ENCODE data around the gene SCRN3. TPM values are rescaled to one million over a fixed set of nuclear protein-coding genes. Genes with fewer than 3 reads are reported as not detected.
"Not testable (repeated sequence)": the region's sequence is repeated elsewhere in the genome, so short reads cannot be mapped to it uniquely, and the experiment has no call there.

The SCRN3 gene
- total RNA-seq, 2 donors from 2014 or later, result 19.3 to 21.8 TPM

GRCh38 chr2:174397773-174398172 lies 2.2 kb downstream of the SCRN3 start:
- no peak for DNase-seq (ENCODE audit: low spot score)
- intact Hi-C loops (cut with DNase I), result no loop called here

DNA sequence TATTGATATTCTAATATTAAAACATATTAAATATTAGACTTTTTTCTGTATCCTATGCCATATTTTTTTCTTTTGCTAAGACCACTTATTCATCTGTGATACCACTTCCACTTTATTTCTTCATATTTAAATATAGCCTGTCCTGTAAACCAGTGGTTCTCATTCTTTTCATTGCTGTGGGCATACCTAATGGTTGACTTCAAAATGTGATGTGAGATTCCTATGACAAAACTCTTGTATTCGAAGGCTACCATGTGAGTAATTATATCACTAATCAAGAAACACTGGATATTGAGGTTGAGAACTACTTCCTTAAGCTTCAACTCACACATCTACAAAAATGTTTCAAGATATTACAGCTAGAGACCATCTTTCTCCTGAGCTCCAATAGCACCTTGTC lies 3.6 kb downstream of the SCRN3 start:
- DNase-seq (ENCODE audit: low spot score), result no peak
- intact Hi-C loops (cut with DNase I), result no loop called here

- intact Hi-C loops (cut with DNase I), result no loop called here
- no peak for DNase-seq (ENCODE audit: low spot score)
Observed at GRCh38 chr2:174400853-174401252, 5.3 kb downstream of the SCRN3 start.

GRCh38 chr2:174403628-174404027 lies 8.1 kb downstream of the SCRN3 start:
- intact Hi-C loops (cut with DNase I), result no loop called here
- no peak for DNase-seq (ENCODE audit: low spot score)

DNA sequence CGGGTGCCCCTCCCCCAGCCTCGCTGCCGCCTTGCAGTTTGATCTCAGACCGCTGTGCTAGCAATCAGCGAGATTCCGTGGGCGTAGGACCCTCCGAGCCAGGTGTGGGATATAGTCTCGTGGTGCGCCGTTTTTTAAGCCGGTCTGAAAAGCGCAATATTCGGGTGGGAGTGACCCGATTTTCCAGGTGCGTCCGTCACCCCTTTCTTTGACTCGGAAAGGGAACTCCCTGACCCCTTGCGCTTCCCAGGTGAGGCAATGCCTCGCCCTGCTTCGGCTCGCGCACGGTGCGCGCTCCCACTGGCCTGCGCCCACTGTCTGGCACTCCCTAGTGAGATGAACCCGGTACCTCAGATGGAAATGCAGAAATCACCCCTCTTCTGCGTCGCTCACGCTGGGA lies 14.5 kb downstream of the SCRN3 start:
- intact Hi-C loops (cut with DNase I); DNase-seq (ENCODE audit: low spot score): not testable (repeated sequence)

- intact Hi-C loops (cut with DNase I), result no loop called here
- no peak for DNase-seq (ENCODE audit: low spot score)
Observed at GRCh38 chr2:174412256-174412655, 16.7 kb downstream of the SCRN3 start.

DNA sequence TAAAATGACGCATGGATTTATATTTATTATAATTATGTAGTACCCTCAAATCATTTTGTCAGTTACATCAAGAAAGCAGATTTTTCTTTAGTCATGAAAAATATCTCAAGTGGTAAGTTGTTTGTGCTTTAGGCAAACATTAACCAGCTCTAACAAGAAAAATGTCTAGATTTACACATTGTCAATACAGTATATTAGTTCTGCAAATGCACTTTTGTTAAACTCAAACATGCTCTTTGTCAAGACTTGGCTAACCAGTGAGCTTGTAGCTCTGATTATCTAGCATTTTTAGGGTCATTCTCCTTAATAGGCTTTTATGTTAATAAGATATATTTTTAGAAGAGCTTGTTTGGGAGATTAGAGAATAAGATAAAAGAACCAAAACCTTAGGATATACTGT lies 32.7 kb downstream of the SCRN3 start:
- no peak for DNase-seq (ENCODE audit: low spot score)
- intact Hi-C loops (cut with DNase I), result no loop called here

GRCh38 chr2:174430066-174430465 lies 34.5 kb downstream of the SCRN3 start:
- no peak for DNase-seq (ENCODE audit: low spot score)
- intact Hi-C loops (cut with DNase I), result no loop called here

- intact Hi-C loops (cut with DNase I), result no loop called here
Observed at GRCh38 chr2:174431902-174432301, 36.4 kb downstream of the SCRN3 start.

GRCh38 chr2:174436351-174436750 lies 40.8 kb downstream of the SCRN3 start:
- intact Hi-C loops (cut with DNase I), result no loop called here

More at GRCh38 chr2:174431902-174432301, 36.4 kb downstream of the SCRN3 start:
- DNase-seq (ENCODE audit: low spot score), result no peak

GRCh38 chr2:174438146-174438886 lies 42.8 kb downstream of the SCRN3 start:
- no peak for DNase-seq (ENCODE audit: low spot score)
- intact Hi-C loops (cut with DNase I), result no loop called here

More at GRCh38 chr2:174436351-174436750, 40.8 kb downstream of the SCRN3 start:
- no peak for DNase-seq (ENCODE audit: low spot score)

DNA sequence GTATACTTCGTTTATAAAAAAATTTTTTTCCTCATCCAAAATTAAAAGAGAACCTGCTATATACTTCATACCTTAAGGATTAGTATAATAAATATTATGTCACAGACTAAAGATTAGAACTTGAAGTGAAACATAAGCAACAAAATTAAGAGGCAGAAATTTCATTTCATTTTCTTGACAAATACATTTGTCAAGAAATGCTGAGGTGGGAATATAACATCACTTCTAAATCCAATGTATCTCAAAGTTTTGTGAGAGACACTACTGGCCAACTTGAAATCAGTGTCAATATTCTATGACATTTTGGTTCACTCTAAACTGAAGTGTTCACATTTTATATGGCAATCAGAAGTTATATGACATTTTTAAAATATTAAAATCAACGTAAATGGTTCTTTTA lies 43.8 kb downstream of the SCRN3 start:
- intact Hi-C loops (cut with DNase I), result no loop called here
- DNase-seq (ENCODE audit: low spot score), result no peak

GRCh38 chr2:174439950-174440349 lies 44.4 kb downstream of the SCRN3 start:
- DNase-seq (ENCODE audit: low spot score), result no peak
- intact Hi-C loops (cut with DNase I), result no loop called here

GRCh38 chr2:174442546-174443510 lies 47.3 kb downstream of the SCRN3 start:
- intact Hi-C loops (cut with DNase I), result no loop called here
- DNase-seq (ENCODE audit: low spot score), result no peak

DNA sequence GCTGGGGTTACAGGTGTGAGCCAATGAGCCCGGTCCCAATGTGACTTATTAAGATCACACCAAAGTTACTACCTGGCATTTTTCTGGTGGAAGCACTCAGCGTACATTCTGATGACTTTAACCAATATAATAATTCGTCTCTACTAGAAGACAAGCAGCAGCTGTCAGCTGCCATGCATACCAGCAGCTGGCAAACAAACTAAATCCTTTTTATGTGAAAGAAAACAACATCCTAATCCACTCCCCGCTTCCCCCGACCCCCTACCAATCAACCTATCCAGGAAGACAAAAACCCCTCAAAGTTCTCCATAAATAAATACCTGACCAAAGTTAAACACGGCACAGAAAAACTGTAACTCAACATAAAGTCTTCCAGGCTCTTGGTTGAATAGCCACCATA lies 49.2 kb downstream of the SCRN3 start:
- DNase-seq (ENCODE audit: low spot score), result no peak
- intact Hi-C loops (cut with DNase I), result no loop called here

DNA sequence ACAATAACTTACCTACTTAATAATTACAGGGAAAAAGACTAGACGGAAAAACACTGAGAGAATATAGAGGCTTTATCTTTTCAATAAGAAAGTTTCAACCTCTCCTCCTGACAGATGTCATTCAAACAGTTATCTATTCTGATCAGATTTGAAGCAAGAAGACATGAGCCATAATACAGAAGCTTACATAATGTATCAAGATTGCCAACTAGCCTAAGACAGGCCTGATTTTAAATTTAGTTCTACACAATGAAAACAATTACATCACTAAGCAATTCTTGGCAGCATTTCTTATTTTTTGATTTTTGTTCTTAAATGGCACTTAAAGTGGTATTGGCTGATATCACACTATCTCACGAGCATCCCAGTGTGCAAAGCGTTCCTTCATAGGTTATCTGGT lies 49.7 kb downstream of the SCRN3 start:
- intact Hi-C loops (cut with DNase I), result no loop called here
- DNase-seq (ENCODE audit: low spot score), result no peak

DNA sequence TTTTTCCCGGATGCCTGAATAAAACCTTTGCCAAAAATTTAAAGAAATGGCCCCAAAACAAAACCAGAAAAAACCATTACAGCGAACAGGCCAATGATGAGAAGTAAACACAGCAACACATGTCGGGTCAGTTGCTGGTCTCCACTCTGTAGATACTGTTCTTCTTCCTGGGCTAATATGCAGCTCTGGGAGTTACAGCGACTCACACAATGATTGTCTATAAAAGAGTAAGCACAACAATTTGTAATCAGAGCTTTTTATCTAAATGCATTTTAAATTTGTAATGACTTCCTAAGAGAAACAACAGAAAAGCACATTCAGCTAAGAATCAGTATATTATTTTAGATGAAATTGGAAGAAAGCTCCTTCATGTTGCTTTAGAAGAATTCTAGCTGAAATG lies 51.0 kb downstream of the SCRN3 start:
- intact Hi-C loops (cut with DNase I), result no loop called here
- no peak for DNase-seq (ENCODE audit: low spot score)

DNA sequence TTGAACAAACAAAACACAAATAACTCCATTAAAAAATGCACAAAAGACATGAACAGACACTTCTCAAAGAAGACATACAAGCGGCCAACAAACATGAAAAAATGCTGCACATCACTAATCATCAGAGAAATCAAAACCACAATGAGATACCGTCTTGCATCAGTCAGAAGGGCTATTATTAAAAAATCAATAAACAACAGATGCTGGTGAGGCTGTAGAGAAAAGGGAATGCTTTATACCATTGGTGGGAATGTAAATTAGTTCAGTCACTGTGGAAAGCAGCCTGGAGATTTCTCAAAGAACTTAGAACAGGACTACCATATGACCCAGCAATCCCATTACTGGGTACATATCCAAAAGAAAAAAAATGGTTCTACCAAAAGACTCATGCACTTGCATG lies 53.5 kb downstream of the SCRN3 start:
- intact Hi-C loops (cut with DNase I), result no loop called here
- no peak for DNase-seq (ENCODE audit: low spot score)

GRCh38 chr2:174450021-174450816 lies 54.7 kb downstream of the SCRN3 start:
- DNase-seq (ENCODE audit: low spot score), result no peak
- intact Hi-C loops (cut with DNase I), result no loop called here

DNA sequence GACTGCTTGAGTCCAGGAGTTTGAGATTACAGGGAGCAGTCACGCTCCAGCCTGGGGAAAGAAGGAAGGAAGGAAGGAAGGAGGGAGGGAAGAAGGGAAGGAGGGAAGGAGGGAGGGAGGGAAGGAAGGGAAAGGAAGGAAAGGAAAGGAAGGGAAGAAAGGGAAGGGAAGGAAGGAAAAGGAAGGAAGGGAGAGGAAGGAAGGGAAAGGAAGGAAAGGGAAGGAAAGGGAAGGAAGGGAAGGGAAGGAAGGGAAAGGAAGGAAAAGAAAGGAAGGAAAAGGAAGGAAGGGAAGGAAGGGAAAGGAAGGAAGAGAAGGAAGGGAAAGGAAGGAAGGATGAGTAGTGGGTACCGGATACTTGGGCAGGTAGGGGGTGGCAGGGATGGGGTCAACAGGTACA lies 59.0 kb downstream of the SCRN3 start:
- intact Hi-C loops (cut with DNase I), result no loop called here

More for the DNA sequence above, 59.0 kb downstream of the SCRN3 start:
- no peak for DNase-seq (ENCODE audit: low spot score)
